ENCODE measurements around the gene PLPPR3. TPM values are rescaled to one million over a fixed set of nuclear protein-coding genes. Genes with fewer than 3 reads are reported as not detected.
"Not testable (repeated sequence)": the region's sequence is repeated elsewhere in the genome, so short reads cannot be mapped to it uniquely, and the experiment has no call there.

Gene PLPPR3
- total RNA-seq, 2 donors from 2014 or later = not detected

GRCh38 chr19:845707-846521 is 24.2 kb upstream of the PLPPR3 start:
- Mint-ChIP-seq H3K9me3 (no peaks in the 10 kb centered on the region), H3K27me3 (peaks cover 18% of the 10 kb centered on the region), H3K36me3 (ENCODE audit: low read depth) (no peaks in the 10 kb centered on the region), H3K4me1 (peaks cover 4% of the 10 kb centered on the region), H3K27ac (no peak overlapping the region), H3K4me3 (no peak overlapping the region)
- ATAC-seq (replicated peaks) = no peak

- Mint-ChIP-seq H3K4me1 (peaks cover 4% of the 10 kb centered on the region), H3K27ac (no peak overlapping the region), H3K36me3 (ENCODE audit: low read depth) (no peaks in the 10 kb centered on the region), H3K4me3 (no peak overlapping the region), H3K27me3 (peaks cover 18% of the 10 kb centered on the region), H3K9me3 (no peaks in the 10 kb centered on the region)
- ATAC-seq (replicated peaks) = no peak
Observed at GRCh38 chr19:844546-844971, 22.8 kb upstream of the PLPPR3 start.

GRCh38 chr19:843836-844545 is 22.2 kb upstream of the PLPPR3 start:
- Mint-ChIP-seq H3K4me1 (peaks cover 4% of the 10 kb centered on the region), H3K27me3 (peaks cover 18% of the 10 kb centered on the region), H3K4me3 (no peak overlapping the region), H3K27ac (no peak overlapping the region), H3K9me3 (no peaks in the 10 kb centered on the region), H3K36me3 (ENCODE audit: low read depth) (no peaks in the 10 kb centered on the region)
- ATAC-seq (replicated peaks) = no peak

- Mint-ChIP-seq H3K27ac (no peak overlapping the region), H3K36me3 (ENCODE audit: low read depth) (no peaks in the 10 kb centered on the region), H3K4me1 (peaks cover 4% of the 10 kb centered on the region), H3K4me3 (no peak overlapping the region), H3K9me3 (no peaks in the 10 kb centered on the region), H3K27me3 (peaks cover 18% of the 10 kb centered on the region)
- ATAC-seq (replicated peaks) = no peak
Observed at GRCh38 chr19:843180-843835, 21.6 kb upstream of the PLPPR3 start.

GRCh38 chr19:842802-843179 is 21.0 kb upstream of the PLPPR3 start:
- not testable (repeated sequence) for H3K27ac Mint-ChIP-seq; H3K9me3 Mint-ChIP-seq; H3K4me3 Mint-ChIP-seq; H3K36me3 Mint-ChIP-seq (ENCODE audit: low read depth); H3K4me1 Mint-ChIP-seq; ATAC-seq (replicated peaks)
- H3K27me3 Mint-ChIP-seq = peaks cover 18% of the 10 kb centered on the region

GRCh38 chr19:840519-841206 is 18.9 kb upstream of the PLPPR3 start, which contains the start of gene PRTN3:
Gene PRTN3, plus strand, starts transcription at chr19:840999. Its CDS starts 10 bp downstream, at chr19:841009.
- H3K4me1 Mint-ChIP-seq = peaks cover 9% of the 10 kb centered on the region
- H3K27me3 Mint-ChIP-seq = peaks cover 23% of the 10 kb centered on the region
- no peaks in the 10 kb centered on the region for H3K9me3 Mint-ChIP-seq
- H3K4me3 Mint-ChIP-seq = no peak within 1 kb of the TSS
- no peak for ATAC-seq (replicated peaks)
- H3K36me3 Mint-ChIP-seq (ENCODE audit: low read depth) = no peaks in the 10 kb centered on the region
- no peak within 1 kb of the TSS for H3K27ac Mint-ChIP-seq

GRCh38 chr19:835210-835810 is 13.6 kb upstream of the PLPPR3 start:
- peaks cover 5% of the 10 kb centered on the region for H3K4me1 Mint-ChIP-seq
- no peaks in the 10 kb centered on the region for H3K9me3 Mint-ChIP-seq
- peaks cover 12% of the 10 kb centered on the region for H3K27me3 Mint-ChIP-seq
- no peak overlapping the region for H3K27ac Mint-ChIP-seq
- H3K36me3 Mint-ChIP-seq (ENCODE audit: low read depth) = no peaks in the 10 kb centered on the region
- no peak overlapping the region for H3K4me3 Mint-ChIP-seq
- no peak for ATAC-seq (replicated peaks)

- Mint-ChIP-seq H3K27ac (no peak overlapping the region), H3K27me3 (peaks cover 12% of the 10 kb centered on the region), H3K9me3 (no peaks in the 10 kb centered on the region), H3K4me3 (no peak overlapping the region), H3K4me1 (peaks cover 5% of the 10 kb centered on the region), H3K36me3 (ENCODE audit: low read depth) (no peaks in the 10 kb centered on the region)
- no peak for ATAC-seq (replicated peaks)
Observed at GRCh38 chr19:834216-834615, 12.5 kb upstream of the PLPPR3 start.

- Mint-ChIP-seq H3K27ac (no peak overlapping the region), H3K36me3 (ENCODE audit: low read depth) (no peaks in the 10 kb centered on the region), H3K4me3 (no peak overlapping the region), H3K27me3 (peaks cover 6% of the 10 kb centered on the region), H3K9me3 (no peaks in the 10 kb centered on the region), H3K4me1 (peaks cover 5% of the 10 kb centered on the region)
- no peak for ATAC-seq (replicated peaks)
Observed at GRCh38 chr19:831407-832369, 9.9 kb upstream of the PLPPR3 start.

GRCh38 chr19:829129-829758 is 7.5 kb upstream of the PLPPR3 start:
- H3K36me3 Mint-ChIP-seq (ENCODE audit: low read depth) = no peaks in the 10 kb centered on the region
- no peak overlapping the region for H3K4me3 Mint-ChIP-seq
- H3K4me1 Mint-ChIP-seq = no peaks in the 10 kb centered on the region
- H3K9me3 Mint-ChIP-seq = no peaks in the 10 kb centered on the region
- no peak for ATAC-seq (replicated peaks)
- H3K27me3 Mint-ChIP-seq = no peaks in the 10 kb centered on the region
- no peak overlapping the region for H3K27ac Mint-ChIP-seq

- Mint-ChIP-seq H3K27me3 (no peaks in the 10 kb centered on the region), H3K27ac (no peak within 1 kb of the TSS), H3K36me3 (ENCODE audit: low read depth) (no peaks in the 10 kb centered on the region), H3K4me1 (no peaks in the 10 kb centered on the region), H3K9me3 (no peaks in the 10 kb centered on the region), H3K4me3 (no peak within 1 kb of the TSS)
- no peak for ATAC-seq (replicated peaks)
Observed at GRCh38 chr19:827710-828321, 6.1 kb upstream of the PLPPR3 start, which contains the start of gene AZU1. Gene AZU1, plus strand, starts transcription at chr19:827837. Its CDS starts 10 bp downstream, at chr19:827847.

GRCh38 chr19:827314-827709 is 5.6 kb upstream of the PLPPR3 start:
- no peak for ATAC-seq (replicated peaks)
- Mint-ChIP-seq H3K4me1 (no peaks in the 10 kb centered on the region), H3K27ac (no peak overlapping the region), H3K9me3 (no peaks in the 10 kb centered on the region), H3K27me3 (no peaks in the 10 kb centered on the region), H3K4me3 (no peak overlapping the region), H3K36me3 (ENCODE audit: low read depth) (no peaks in the 10 kb centered on the region)
